Cardiac muscle cell (in vitro differentiated cells and primary cell): ENCODE data around the gene VPS39. TPM values are rescaled to one million over a fixed set of nuclear protein-coding genes. Genes with fewer than 3 reads are reported as not detected.

Experiments
- DNase-seq, 2 donors: peaks; one replicate each; pipeline versions ENCODE4 v3.0.0 to v3.0.0-alpha.2; 2010 to 2017; ENCODE audit warnings: low read depth in 1 of 2, low spot score in 1 of 2
- H3K27ac ChIP-seq: fragments of 200-600 bp; sonication (generic); 2 replicates; pipeline ENCODE4 v1.5.1; 2016
- H3K27me3 ChIP-seq: fragments of 200-600 bp; sonication (generic); 2 replicates; pipeline ENCODE4 v1.6.0; 2016; ENCODE audit warnings: control low read depth
- H3K36me3 ChIP-seq: fragments of 200-600 bp; sonication (generic); 2 replicates; pipeline ENCODE4 v1.5.1; 2016; ENCODE audit warnings: control low read depth
- H3K4me1 ChIP-seq: fragments of 200-600 bp; sonication (generic); 2 replicates; pipeline ENCODE4 v1.8.1; 2017; ENCODE audit warnings: low read depth, mild to moderate bottlenecking, mixed run types
- H3K4me3 ChIP-seq: fragments of 200-600 bp; sonication (generic); 2 replicates; pipeline ENCODE4 v1.5.1; 2016; ENCODE audit warnings: mild to moderate bottlenecking
- H3K9me3 ChIP-seq: fragments of 200-600 bp; sonication (generic); 2 replicates; pipeline ENCODE4 v1.5.1; 2017; ENCODE audit warnings: low read depth, mild to moderate bottlenecking, control low read depth
- CTCF ChIP-seq: IDR thresholded peaks from 2 replicates; pipeline ENCODE4 v1.5.1; 2012; ENCODE audit warnings: low read depth, mild to moderate bottlenecking, low read length
- polyA plus RNA-seq: library from polyadenylated mRNA; unstranded; fragments of >200 nt; fragmentation: Nextera tagmentation; extraction: Ambion mirVana; gene quantifications from 2 replicates; pipeline ENCODE4 v1.2.1, GENCODE V29; 2016
- total RNA-seq: library from RNA; depleted of rRNA; stranded (reverse); fragments of >200 nt; gene quantifications from 2 replicates; pipeline ENCODE4 v1.2.3, GENCODE V29; 2016

Gene VPS39
- total and polyA plus RNA-seq, 2 experiments from 2014 or later, result 45.7 to 56.4 TPM

GRCh38 chr15:42190370-42190769 is 17.7 kb downstream of the VPS39 start:
- Histone ChIP-seq H3K4me3 (no peak overlapping the region), H3K9me3 (no peaks in the 10 kb centered on the region), H3K36me3 (peaks cover 51% of the 10 kb centered on the region), H3K27me3 (no peaks in the 10 kb centered on the region), H3K4me1 (no peaks in the 10 kb centered on the region), H3K27ac (no peak overlapping the region)
- DNase-seq, result no peak
- no peak for TF ChIP-seq CTCF

- no peak for TF ChIP-seq CTCF
- H3K9me3 ChIP-seq, result no peaks in the 10 kb centered on the region
- H3K27me3 ChIP-seq, result no peaks in the 10 kb centered on the region
- H3K27ac ChIP-seq, result no peak overlapping the region
- peaks cover 74% of the 10 kb centered on the region for H3K36me3 ChIP-seq
- no peak for DNase-seq
- H3K4me1 ChIP-seq, result no peaks in the 10 kb centered on the region
- no peak overlapping the region for H3K4me3 ChIP-seq
Measured at GRCh38 chr15:42185801-42186200, 22.3 kb downstream of the VPS39 start.

GRCh38 chr15:42184736-42185135 is 23.4 kb downstream of the VPS39 start:
- Histone ChIP-seq H3K4me3 (no peak overlapping the region), H3K27me3 (no peaks in the 10 kb centered on the region), H3K36me3 (peaks cover 67% of the 10 kb centered on the region), H3K4me1 (no peaks in the 10 kb centered on the region), H3K9me3 (no peaks in the 10 kb centered on the region), H3K27ac (no peak overlapping the region)
- no peak for TF ChIP-seq CTCF
- no peak for DNase-seq

- DNase-seq, result no peak
- H3K4me3 ChIP-seq, result no peak overlapping the region
- no peaks in the 10 kb centered on the region for H3K9me3 ChIP-seq
- TF ChIP-seq CTCF, result no peak
- H3K27me3 ChIP-seq, result no peaks in the 10 kb centered on the region
- H3K36me3 ChIP-seq, result peaks cover 67% of the 10 kb centered on the region
- no peak overlapping the region for H3K27ac ChIP-seq
- H3K4me1 ChIP-seq, result no peaks in the 10 kb centered on the region
Measured at GRCh38 chr15:42184296-42184695, 23.8 kb downstream of the VPS39 start.

GRCh38 chr15:42182961-42183360 is 25.1 kb downstream of the VPS39 start:
- H3K36me3 ChIP-seq, result peaks cover 62% of the 10 kb centered on the region
- no peak overlapping the region for H3K4me3 ChIP-seq
- H3K27ac ChIP-seq, result no peak overlapping the region
- TF ChIP-seq CTCF, result no peak
- no peaks in the 10 kb centered on the region for H3K4me1 ChIP-seq
- no peaks in the 10 kb centered on the region for H3K27me3 ChIP-seq
- no peak for DNase-seq
- H3K9me3 ChIP-seq, result no peaks in the 10 kb centered on the region
